Measurements from ENCODE around the gene CER1.

The CER1 gene

DNA sequence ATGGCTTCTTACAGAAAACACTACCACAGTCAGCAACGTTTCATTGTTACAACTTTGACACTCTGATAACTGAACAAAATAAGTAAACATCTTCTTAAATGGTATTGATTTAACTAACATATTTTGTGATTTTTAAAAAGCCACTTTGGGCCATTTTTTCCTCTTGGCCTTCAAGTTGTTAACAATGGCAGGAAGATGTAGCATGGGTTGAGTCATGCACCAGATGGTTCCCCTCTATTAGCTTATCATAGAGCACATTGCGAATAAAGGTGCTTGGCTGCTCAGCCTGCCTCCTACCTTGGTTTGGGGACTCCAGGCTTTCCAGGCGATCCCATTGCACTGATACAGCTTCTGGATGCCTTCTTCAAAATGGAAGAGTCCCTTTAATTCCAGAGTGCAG is 24.1 kb upstream of the CER1 start:
- no peaks in the 10 kb centered on the region for H3K36me3 ChIP-seq (ENCODE audit: low read depth)
- H3K4me3 ChIP-seq (ENCODE audit: severe bottlenecking), result no peak overlapping the region
- DNase-seq (ENCODE audit: low spot score) (no peak), ATAC-seq (ENCODE audit: low read depth) (no peak)
- TF ChIP-seq, protein P1, sequence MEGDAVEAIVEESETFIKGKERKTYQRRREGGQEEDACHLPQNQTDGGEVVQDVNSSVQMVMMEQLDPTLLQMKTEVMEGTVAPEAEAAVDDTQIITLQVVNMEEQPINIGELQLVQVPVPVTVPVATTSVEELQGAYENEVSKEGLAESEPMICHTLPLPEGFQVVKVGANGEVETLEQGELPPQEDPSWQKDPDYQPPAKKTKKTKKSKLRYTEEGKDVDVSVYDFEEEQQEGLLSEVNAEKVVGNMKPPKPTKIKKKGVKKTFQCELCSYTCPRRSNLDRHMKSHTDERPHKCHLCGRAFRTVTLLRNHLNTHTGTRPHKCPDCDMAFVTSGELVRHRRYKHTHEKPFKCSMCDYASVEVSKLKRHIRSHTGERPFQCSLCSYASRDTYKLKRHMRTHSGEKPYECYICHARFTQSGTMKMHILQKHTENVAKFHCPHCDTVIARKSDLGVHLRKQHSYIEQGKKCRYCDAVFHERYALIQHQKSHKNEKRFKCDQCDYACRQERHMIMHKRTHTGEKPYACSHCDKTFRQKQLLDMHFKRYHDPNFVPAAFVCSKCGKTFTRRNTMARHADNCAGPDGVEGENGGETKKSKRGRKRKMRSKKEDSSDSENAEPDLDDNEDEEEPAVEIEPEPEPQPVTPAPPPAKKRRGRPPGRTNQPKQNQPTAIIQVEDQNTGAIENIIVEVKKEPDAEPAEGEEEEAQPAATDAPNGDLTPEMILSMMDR (IDR thresholded peaks at IDR 0.05; ENCODE audit: poor library complexity, severe bottlenecking), result no peak
- no peaks in the 10 kb centered on the region for H3K9me3 ChIP-seq (ENCODE audit: severe bottlenecking)
- no peaks in the 10 kb centered on the region for H3K4me1 ChIP-seq (ENCODE audit: insufficient read depth, poor library complexity, severe bottlenecking)
- no peak overlapping the region for H3K27ac ChIP-seq (ENCODE audit: poor library complexity, severe bottlenecking)
- H3K27me3 ChIP-seq (ENCODE audit: insufficient read depth, poor library complexity, severe bottlenecking), result no peaks in the 10 kb centered on the region

DNA sequence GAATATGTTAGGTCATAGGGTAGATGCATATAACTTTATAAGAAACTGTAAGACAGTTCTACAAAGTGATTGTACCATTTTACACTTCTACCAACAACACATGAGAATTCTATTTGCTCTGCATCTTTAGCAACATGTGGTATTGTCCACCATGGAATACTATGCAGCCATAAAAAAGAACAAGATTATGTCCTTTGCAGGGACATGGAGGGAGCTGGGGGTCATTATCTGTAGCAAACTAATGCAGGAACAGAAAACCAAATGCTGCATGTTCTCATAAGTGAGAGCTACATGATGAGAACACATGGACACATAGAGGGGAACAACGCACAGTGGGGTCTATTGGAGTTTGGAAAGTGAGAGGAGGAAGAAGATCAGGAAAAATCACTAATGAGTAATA is 22.2 kb upstream of the CER1 start:
- H3K27me3 ChIP-seq (ENCODE audit: insufficient read depth, poor library complexity, severe bottlenecking), result no peaks in the 10 kb centered on the region
- H3K36me3 ChIP-seq (ENCODE audit: low read depth), result no peaks in the 10 kb centered on the region
- H3K9me3 ChIP-seq (ENCODE audit: severe bottlenecking), result no peaks in the 10 kb centered on the region
- no peak overlapping the region for H3K4me3 ChIP-seq (ENCODE audit: severe bottlenecking)
- ATAC-seq (ENCODE audit: low read depth), result no peak
- no peaks in the 10 kb centered on the region for H3K4me1 ChIP-seq (ENCODE audit: insufficient read depth, poor library complexity, severe bottlenecking)
- DNase-seq (ENCODE audit: low spot score), result no peak
- H3K27ac ChIP-seq (ENCODE audit: poor library complexity, severe bottlenecking), result no peak overlapping the region
- TF ChIP-seq, protein P1 (IDR thresholded peaks at IDR 0.05; ENCODE audit: poor library complexity, severe bottlenecking), result no peak

DNA sequence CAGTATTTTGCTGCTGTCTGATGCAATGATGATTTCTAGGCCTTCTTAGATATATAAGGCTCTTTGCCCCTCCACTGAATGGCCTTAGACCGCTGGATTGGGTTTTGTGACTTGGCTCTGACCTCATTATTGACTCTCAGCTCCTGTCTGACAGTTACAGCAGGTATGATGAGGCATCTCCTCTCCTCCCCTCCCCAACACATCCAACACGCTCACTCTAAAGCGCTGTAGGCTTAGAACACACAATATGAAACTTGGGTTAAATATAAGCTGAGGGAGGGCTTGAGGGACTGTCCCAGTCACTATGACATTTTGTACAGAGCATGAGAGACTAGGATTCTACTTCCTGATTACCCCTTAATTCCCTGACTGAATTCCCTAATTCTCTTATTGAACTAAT is 18.8 kb upstream of the CER1 start:
- no peak for ATAC-seq (ENCODE audit: low read depth)

DNA sequence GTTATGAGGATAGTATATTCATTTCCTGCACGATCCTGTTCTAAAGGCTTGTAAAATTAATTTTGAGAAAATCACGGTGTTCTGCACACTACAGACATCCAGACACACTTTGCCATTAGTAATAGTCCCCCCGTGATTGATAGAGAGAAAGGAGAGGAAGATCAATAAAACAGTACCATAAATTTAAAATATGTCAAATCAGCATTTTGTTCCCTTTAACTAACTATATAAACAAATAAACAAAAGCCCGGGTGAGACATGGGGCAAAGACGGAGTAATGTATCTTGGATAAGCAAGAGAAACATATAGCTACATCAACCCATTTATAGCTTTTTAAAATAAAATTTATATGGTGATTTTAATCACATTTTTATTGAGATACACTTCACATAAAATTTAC is 10.6 kb upstream of the CER1 start:
- Histone ChIP-seq H3K36me3 (ENCODE audit: low read depth) (no peaks in the 10 kb centered on the region), H3K4me1 (ENCODE audit: insufficient read depth, poor library complexity, severe bottlenecking) (no peaks in the 10 kb centered on the region), H3K27me3 (ENCODE audit: insufficient read depth, poor library complexity, severe bottlenecking) (no peaks in the 10 kb centered on the region), H3K9me3 (ENCODE audit: severe bottlenecking) (no peaks in the 10 kb centered on the region), H3K4me3 (ENCODE audit: severe bottlenecking) (no peak overlapping the region), H3K27ac (ENCODE audit: poor library complexity, severe bottlenecking) (no peak overlapping the region)
- no peak for ATAC-seq (ENCODE audit: low read depth)
- no peak for DNase-seq (ENCODE audit: low spot score)
- TF ChIP-seq, protein P1 (IDR thresholded peaks at IDR 0.05; ENCODE audit: poor library complexity, severe bottlenecking), result no peak

More for the DNA sequence above, 18.8 kb upstream of the CER1 start:
- no peaks in the 10 kb centered on the region for H3K4me1 ChIP-seq (ENCODE audit: insufficient read depth, poor library complexity, severe bottlenecking)
- no peaks in the 10 kb centered on the region for H3K27me3 ChIP-seq (ENCODE audit: insufficient read depth, poor library complexity, severe bottlenecking)
- H3K4me3 ChIP-seq (ENCODE audit: severe bottlenecking), result no peak overlapping the region
- no peaks in the 10 kb centered on the region for H3K9me3 ChIP-seq (ENCODE audit: severe bottlenecking)
- H3K27ac ChIP-seq (ENCODE audit: poor library complexity, severe bottlenecking), result no peak overlapping the region
- TF ChIP-seq, protein P1 (IDR thresholded peaks at IDR 0.05; ENCODE audit: poor library complexity, severe bottlenecking), result no peak
- no peak for DNase-seq (ENCODE audit: low spot score)
- no peaks in the 10 kb centered on the region for H3K36me3 ChIP-seq (ENCODE audit: low read depth)

DNA sequence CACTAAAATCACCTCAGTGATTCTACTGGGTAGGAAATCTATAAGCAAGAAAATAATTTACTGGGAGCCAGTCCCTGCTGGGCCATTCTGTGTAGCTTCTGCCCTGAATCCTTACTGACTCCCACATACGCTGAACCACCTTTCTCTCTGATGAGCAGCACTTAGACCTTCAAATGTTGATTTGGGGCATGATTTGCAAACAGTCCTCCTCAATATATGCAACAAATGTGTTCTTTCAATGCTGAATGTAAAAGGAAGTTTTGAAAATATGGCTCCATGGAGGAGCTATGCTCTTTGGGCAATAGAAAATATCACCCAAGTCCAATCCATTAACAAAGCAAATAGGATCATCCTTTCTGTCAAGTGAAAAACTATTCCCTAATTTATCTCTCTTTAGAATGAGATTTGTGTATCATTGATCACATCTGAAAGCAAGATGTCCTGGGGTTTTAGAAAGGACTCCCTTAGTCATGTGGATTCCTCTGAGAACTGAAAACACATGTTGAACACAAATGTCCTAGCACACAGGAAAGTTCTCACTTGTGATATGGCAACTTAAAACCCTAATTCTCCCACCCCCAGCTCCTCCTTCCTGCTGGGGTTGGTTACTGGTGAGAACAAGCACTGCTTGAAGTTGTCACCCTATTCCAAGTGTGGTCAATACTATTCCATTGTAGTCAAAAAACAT is 8.9 kb upstream of the CER1 start:
- ATAC-seq (ENCODE audit: low read depth), result no peak
- Histone ChIP-seq H3K4me1 (ENCODE audit: insufficient read depth, poor library complexity, severe bottlenecking) (no peaks in the 10 kb centered on the region), H3K27me3 (ENCODE audit: insufficient read depth, poor library complexity, severe bottlenecking) (no peaks in the 10 kb centered on the region), H3K27ac (ENCODE audit: poor library complexity, severe bottlenecking) (no peak overlapping the region), H3K36me3 (ENCODE audit: low read depth) (no peaks in the 10 kb centered on the region), H3K9me3 (ENCODE audit: severe bottlenecking) (no peaks in the 10 kb centered on the region), H3K4me3 (ENCODE audit: severe bottlenecking) (no peak overlapping the region)
- no peak for DNase-seq (ENCODE audit: low spot score)
- TF ChIP-seq, protein P1 (IDR thresholded peaks at IDR 0.05; ENCODE audit: poor library complexity, severe bottlenecking), result no peak

Measured in RWPE2 (cell line).